ENCODE measurements around the gene TSC1.
A peak's percentile ranks its signal among the peaks of the same experiment; 100 is the strongest.

TSC1 gene

GRCh38 chr9:132880324-132880661 is 64.1 kb downstream of the TSC1 start:
- DNase-seq (ENCODE audit: low read depth) = no peak
- TF ChIP-seq, protein P1, sequence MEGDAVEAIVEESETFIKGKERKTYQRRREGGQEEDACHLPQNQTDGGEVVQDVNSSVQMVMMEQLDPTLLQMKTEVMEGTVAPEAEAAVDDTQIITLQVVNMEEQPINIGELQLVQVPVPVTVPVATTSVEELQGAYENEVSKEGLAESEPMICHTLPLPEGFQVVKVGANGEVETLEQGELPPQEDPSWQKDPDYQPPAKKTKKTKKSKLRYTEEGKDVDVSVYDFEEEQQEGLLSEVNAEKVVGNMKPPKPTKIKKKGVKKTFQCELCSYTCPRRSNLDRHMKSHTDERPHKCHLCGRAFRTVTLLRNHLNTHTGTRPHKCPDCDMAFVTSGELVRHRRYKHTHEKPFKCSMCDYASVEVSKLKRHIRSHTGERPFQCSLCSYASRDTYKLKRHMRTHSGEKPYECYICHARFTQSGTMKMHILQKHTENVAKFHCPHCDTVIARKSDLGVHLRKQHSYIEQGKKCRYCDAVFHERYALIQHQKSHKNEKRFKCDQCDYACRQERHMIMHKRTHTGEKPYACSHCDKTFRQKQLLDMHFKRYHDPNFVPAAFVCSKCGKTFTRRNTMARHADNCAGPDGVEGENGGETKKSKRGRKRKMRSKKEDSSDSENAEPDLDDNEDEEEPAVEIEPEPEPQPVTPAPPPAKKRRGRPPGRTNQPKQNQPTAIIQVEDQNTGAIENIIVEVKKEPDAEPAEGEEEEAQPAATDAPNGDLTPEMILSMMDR (conservative IDR thresholded peaks at IDR 0.05; ENCODE audit: low read length) = no peak
- no peak overlapping the region for H3K4me3 ChIP-seq (ENCODE audit: low read length)

- TF ChIP-seq, protein P1 (conservative IDR thresholded peaks at IDR 0.05; ENCODE audit: low read length) = no peak
- H3K4me3 ChIP-seq (ENCODE audit: low read length) = peak overlapping the region; percentile 98
- DNase-seq (ENCODE audit: low read depth) = no peak
Observed at GRCh38 chr9:132879457-132880323, 64.7 kb downstream of the TSC1 start.

- peak; percentile 64 for DNase-seq (ENCODE audit: low read depth)
- TF ChIP-seq, protein P1 (conservative IDR thresholded peaks at IDR 0.05; ENCODE audit: low read length) = no peak
- H3K4me3 ChIP-seq (ENCODE audit: low read length) = peak within 1 kb of the TSS; percentile 98
Observed at GRCh38 chr9:132878695-132879456, 65.5 kb downstream of the TSC1 start, which contains the start of gene SPACA9. Gene SPACA9, plus strand, starts transcription at chr9:132878898. Its CDS starts 5,050 bp downstream, at chr9:132883948.

GRCh38 chr9:132877824-132878694 is 66.4 kb downstream of the TSC1 start, which contains the start of gene AK8:
Gene AK8, minus strand, starts transcription at chr9:132878284. Its CDS starts 29 bp downstream, at chr9:132878255.
- TF ChIP-seq, protein P1 (conservative IDR thresholded peaks at IDR 0.05; ENCODE audit: low read length) = no peak
- DNase-seq (ENCODE audit: low read depth) = peak; percentile 73
- H3K4me3 ChIP-seq (ENCODE audit: low read length) = peak within 1 kb of the TSS; percentile 98

DNA sequence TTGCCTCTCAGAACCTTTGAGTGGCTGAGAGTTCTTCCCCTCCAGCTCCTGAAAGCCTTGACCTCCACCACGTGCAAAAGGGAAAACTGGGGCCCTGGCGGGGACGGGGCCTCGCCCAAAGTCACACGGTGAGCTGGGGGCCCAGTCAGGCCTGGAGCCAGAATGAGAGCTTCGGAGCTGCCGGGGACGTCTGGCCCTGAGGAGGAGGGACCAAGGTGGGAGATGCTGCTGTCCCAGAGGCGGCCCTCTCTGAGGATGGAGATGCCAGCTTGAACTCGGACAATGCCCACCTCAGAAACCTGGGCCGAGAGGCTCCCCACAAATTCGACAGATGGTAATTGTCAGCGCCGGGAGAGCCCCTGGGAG is 67.0 kb downstream of the TSC1 start:
- peak overlapping the region; percentile 98 for H3K4me3 ChIP-seq (ENCODE audit: low read length)
- no peak for DNase-seq (ENCODE audit: low read depth)
- TF ChIP-seq, protein P1 (conservative IDR thresholded peaks at IDR 0.05; ENCODE audit: low read length) = no peak

GRCh38 chr9:132876849-132877248 is 67.6 kb downstream of the TSC1 start:
- TF ChIP-seq, protein P1 (conservative IDR thresholded peaks at IDR 0.05; ENCODE audit: low read length) = no peak
- H3K4me3 ChIP-seq (ENCODE audit: low read length) = no peak overlapping the region
- no peak for DNase-seq (ENCODE audit: low read depth)
